Lung (tissue), 12 donors: ENCODE data around the gene SH3GLB1. TPM values are rescaled to one million over a fixed set of nuclear protein-coding genes. Genes with fewer than 3 reads are reported as not detected.

Source experiments
- ATAC-seq: fragments of 200-7000 bp; cut with Tn5 transposase; one replicate; pipeline ENCODE4 v1.9.1; 2020; ENCODE audit warnings: moderate number of reproducible peaks; ENCODE audit not compliant: insufficient read depth, low FRiP score
- DNase-seq, 3 donors: peaks; one replicate each; pipeline ENCODE4 v3.0.0-alpha.2; 2013 to 2017
- H3K27ac ChIP-seq, 2 donors: one replicate each; pipeline ENCODE4 v1.5.1; 2013; ENCODE audit warnings: mild to moderate bottlenecking in 2 of 2, moderate library complexity in 2 of 2, control low read depth in 1 of 2, inconsistent platforms in 1 of 2, low read depth in 1 of 2, low read length in 1 of 2
- H3K27me3 ChIP-seq, 3 donors: one replicate each; pipeline ENCODE4 v1.5.1; 2013; ENCODE audit warnings: low read length in 2 of 3; ENCODE audit not compliant: control insufficient read depth in 3 of 3, insufficient read depth in 3 of 3
- H3K36me3 ChIP-seq, 4 donors: one replicate each; pipeline ENCODE4 v1.5.1; 2013; ENCODE audit warnings: low read length in 4 of 4, mild to moderate bottlenecking in 1 of 4, moderate library complexity in 1 of 4; ENCODE audit not compliant: control insufficient read depth in 4 of 4, insufficient read depth in 4 of 4
- H3K4me1 ChIP-seq, 5 donors: one replicate each; pipeline ENCODE4 v1.5.1; 2013; ENCODE audit warnings: low read length in 5 of 5, mild to moderate bottlenecking in 2 of 5, moderate library complexity in 1 of 5; ENCODE audit not compliant: control insufficient read depth in 5 of 5, insufficient read depth in 5 of 5
- H3K4me3 ChIP-seq: one replicate; pipeline ENCODE4 v1.5.1; 2013; ENCODE audit warnings: mild to moderate bottlenecking, control low read depth, moderate library complexity
- H3K9ac ChIP-seq, 2 donors: one replicate each; pipeline ENCODE4 v1.5.1; 2013; ENCODE audit warnings: low read length in 2 of 2, control low read depth in 1 of 2; ENCODE audit not compliant: insufficient read depth in 1 of 2
- H3K9me3 ChIP-seq, 4 donors: one replicate each; pipeline ENCODE4 v1.5.1; 2013; ENCODE audit warnings: low read length in 3 of 4, mild to moderate bottlenecking in 1 of 4, moderate library complexity in 1 of 4; ENCODE audit not compliant: control insufficient read depth in 4 of 4, insufficient read depth in 3 of 4
- CTCF ChIP-seq: IDR thresholded peaks from 2 replicates; pipeline ENCODE4 v1.5.1; 2012; ENCODE audit warnings: mild to moderate bottlenecking; ENCODE audit errors: control extremely low read depth, extremely low read depth
- WGBS, 2 donors: extraction: QIAGEN DNeasy Blood & Tissue Kit; methylation state at CpG; one replicate each; pipeline ENCODE4 v1.1.7; 2013; 5-methylcytosine and 5-hydroxymethylcytosine counted together
- polyA plus RNA-seq, 2 donors: library from polyadenylated mRNA; stranded (reverse); fragments of 200-250 nt; gene quantifications; one replicate each; pipeline ENCODE4 v1.2.1, GENCODE V29; 2013
- total RNA-seq, 2 donors: library from RNA; depleted of rRNA in 1 of 2; stranded (reverse); fragments of >200 nt in 1 of 2; gene quantifications; one replicate each; pipeline ENCODE4 v1.2.1, GENCODE V29; 2014 to 2021
- donor health status: control.
- donor health status: control.
- donor health status: Bipolar disorder and iron deficiency.
- donor health status: healthy.
- donor health status: DM: yes; HTN: yes; CAD: no.

SH3GLB1 gene
- total and polyA plus RNA-seq, 4 donors, result 26.9 to 81.0 (median 69.5) TPM

- 79 to 83% methylated on average over 2 of the region's 2 CpGs for WGBS, 2 donors
- peaks cover 0 to 38% (median 13%) of the 10 kb centered on the region in 5 donors for H3K4me1 ChIP-seq
- ATAC-seq, result no peak
Measured at GRCh38 chr1:86712088-86712860, 7.9 kb downstream of the SH3GLB1 start.

GRCh38 chr1:86713477-86713876 lies 9.1 kb downstream of the SH3GLB1 start:
- Histone ChIP-seq H3K27me3 (no peaks in the 10 kb centered on the region), H3K4me1 (peaks cover 0 to 28% (median 15%) of the 10 kb centered on the region in 5 donors), H3K9ac (no peak overlapping the region), H3K36me3 (peaks cover 0 to 12% (median 6%) of the 10 kb centered on the region in 4 donors), H3K4me3 (no peak overlapping the region), H3K27ac (no peak overlapping the region), H3K9me3 (no peaks in the 10 kb centered on the region)
- no peak for TF ChIP-seq CTCF
- WGBS, 2 donors, result 82 to 86% methylated on average over 3 of the region's 3 CpGs
- no peak for ATAC-seq
- DNase-seq, result no peak

More at GRCh38 chr1:86712088-86712860, 7.9 kb downstream of the SH3GLB1 start:
- Histone ChIP-seq H3K27me3 (no peaks in the 10 kb centered on the region), H3K9ac (no peak overlapping the region), H3K9me3 (no peaks in the 10 kb centered on the region), H3K4me3 (no peak overlapping the region), H3K36me3 (peaks cover 0 to 12% (median 4%) of the 10 kb centered on the region in 4 donors), H3K27ac (peak overlapping the region in 1 of 2 donors; percentile 9)
- no peak for TF ChIP-seq CTCF
- no peak for DNase-seq

- ATAC-seq (no peak), DNase-seq (no peak)
- Histone ChIP-seq H3K9me3 (no peaks in the 10 kb centered on the region), H3K27ac (peak overlapping the region in 1 of 2 donors; percentile 70), H3K27me3 (no peaks in the 10 kb centered on the region), H3K36me3 (peaks cover 0 to 12% (median 6%) of the 10 kb centered on the region in 4 donors), H3K4me3 (no peak overlapping the region), H3K4me1 (peaks cover 0 to 26% (median 14%) of the 10 kb centered on the region in 5 donors), H3K9ac (no peak overlapping the region)
- no peak for TF ChIP-seq CTCF
- 67 to 84% methylated on average over 1 of the region's 1 CpG for WGBS, 2 donors
Measured at GRCh38 chr1:86714159-86714558, 9.8 kb downstream of the SH3GLB1 start.
